ENCODE measurements around the gene CEP20. TPM values are rescaled to one million over a fixed set of nuclear protein-coding genes. Genes with fewer than 3 reads are reported as not detected.

Gene CEP20
- total RNA-seq, 1 experiment from 2014 or later: 44.1 TPM

- Histone ChIP-seq H3K4me1 (no peaks in the 10 kb centered on the region), H3K36me3 (no peaks in the 10 kb centered on the region), H3K27me3 (no peaks in the 10 kb centered on the region), H3K4me3 (no peak overlapping the region), H3K9me3 (replicated peaks) (peaks cover 11% of the 10 kb centered on the region), H3K27ac (no peak overlapping the region)
- DNase-seq: no peak
Observed at GRCh38 chr16:15817446-15817845, 71.0 kb downstream of the CEP20 start.

- peaks cover 7% of the 10 kb centered on the region for H3K4me1 ChIP-seq
- H3K9me3 ChIP-seq (replicated peaks): peaks cover 11% of the 10 kb centered on the region
- no peak for DNase-seq
- no peaks in the 10 kb centered on the region for H3K27me3 ChIP-seq
- no peaks in the 10 kb centered on the region for H3K36me3 ChIP-seq
- no peak overlapping the region for H3K27ac ChIP-seq
- no peak overlapping the region for H3K4me3 ChIP-seq
Observed at GRCh38 chr16:15816228-15816627, 72.2 kb downstream of the CEP20 start.

Other genes with a start within 250 kb of the CEP20 start
- 21.5 and 25.2 TPM in 2 replicates for gene MARF1, start 245.4 kb downstream of the CEP20 start, total RNA-seq (2014; rRNA removed; shearing (Covaris generic))
- gene NDE1, start 238.4 kb downstream of the CEP20 start, total RNA-seq (2014; rRNA removed; shearing (Covaris generic)): 92.8 and 95.6 TPM in 2 replicates
- 0.03 and 0.08 TPM in 2 replicates for gene MYH11, start 31.6 kb downstream of the CEP20 start, total RNA-seq (2014; rRNA removed; shearing (Covaris generic))
- 10.0 and 10.1 TPM in 2 replicates for gene ABCC1, start 61.0 kb upstream of the CEP20 start, total RNA-seq (2014; rRNA removed; shearing (Covaris generic))

Measured in SJCRH30 (cell line).